Gastrocnemius medialis (tissue), 4 donors: ENCODE data around the gene CSNK1D.

ENCODE experiments used
- CTCF ChIP-seq, 5 experiments: fragments of 450-650 bp in 3 of 5; fragments of 200-600 bp in 2 of 5; sonication (generic) in 2 of 5; IDR thresholded peaks in 4 of 5; conservative IDR thresholded peaks in 1 of 5; 1 replicate in 4 of 5; 2 replicates in 1 of 5; pipeline ENCODE4 v1.5.1; 2016 to 2019; ENCODE audit warnings: antibody characterized with exemption in 5 of 5, mild to moderate bottlenecking in 3 of 5, moderate library complexity in 3 of 5
- POLR2A ChIP-seq, 2 donors: fragments of 450-650 bp; IDR thresholded peaks; one replicate each; pipeline ENCODE4 v1.6.1; 2017; ENCODE audit warnings: antibody characterized with exemption in 2 of 2, mild to moderate bottlenecking in 2 of 2, moderate library complexity in 2 of 2

DNA sequence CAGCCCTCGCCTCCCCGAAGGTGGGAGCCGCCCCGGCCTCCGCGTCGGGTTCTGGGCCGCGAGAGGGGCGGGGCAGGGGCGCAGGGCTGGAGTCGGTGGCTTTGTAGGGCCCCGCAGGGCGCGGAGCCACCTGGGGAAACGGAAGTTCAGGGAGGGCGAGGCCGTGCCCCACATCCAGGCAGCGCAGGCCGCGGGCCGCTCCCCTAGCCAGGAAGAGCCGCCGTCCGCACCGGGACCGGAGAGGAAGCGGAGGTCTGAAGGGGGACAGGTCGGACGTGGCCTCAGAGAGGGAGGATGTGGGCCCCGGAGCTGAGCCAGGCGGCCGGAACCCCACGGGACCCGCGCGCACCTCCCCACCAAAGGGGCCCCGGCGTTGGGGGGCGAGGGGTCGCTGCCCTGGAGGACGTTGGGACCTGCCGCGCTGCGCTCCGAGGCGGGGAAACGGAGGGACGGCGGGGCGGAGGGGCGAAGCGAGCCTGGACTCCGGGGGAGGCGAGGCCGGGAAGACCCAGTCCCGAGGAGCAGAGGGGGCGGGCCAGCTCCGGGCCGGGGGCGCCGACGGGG is 45.1 kb downstream of the CSNK1D start:
- TF ChIP-seq POLR2A (IDR thresholded peaks at IDR 0.05) (no peak), CTCF (IDR thresholded peaks at IDR 0.05 in 4 of 5, conservative IDR thresholded peaks at IDR 0.05 in 1 of 5) (no peak)
